GM19328 (cell line): ENCODE measurements around the gene TUBB2B.
"Not testable (repeated sequence)": the region's sequence is repeated elsewhere in the genome, so short reads cannot be mapped to it uniquely, and the experiment has no call there.

Experiments used
- ATAC-seq: cut with Tn5 transposase; IDR thresholded peaks from one replicate; pipeline ENCODE4 v1.9.1; 2021; ENCODE audit warnings: mild to moderate bottlenecking, moderate library complexity; ENCODE audit not compliant: unreplicated experiment

The TUBB2B gene

GRCh38 chr6:3193102-3193849, 34.2 kb downstream of the TUBB2B start:
- ATAC-seq, result no peak

- ATAC-seq, result no peak
These were observed 36.7 kb downstream of the TUBB2B start for GRCh38 chr6:3190779-3191178.

- no peak for ATAC-seq
These were observed 37.4 kb downstream of the TUBB2B start for GRCh38 chr6:3190056-3190455.

GRCh38 chr6:3189192-3189591, 38.3 kb downstream of the TUBB2B start:
- not testable (repeated sequence) for ATAC-seq

- no peak for ATAC-seq
These were observed 39.2 kb downstream of the TUBB2B start for GRCh38 chr6:3188262-3188661.

GRCh38 chr6:3186974-3187382, 40.5 kb downstream of the TUBB2B start:
- no peak for ATAC-seq

GRCh38 chr6:3183066-3183465, 44.4 kb downstream of the TUBB2B start:
- ATAC-seq, result no peak

- ATAC-seq, result no peak
These were observed 46.3 kb downstream of the TUBB2B start for GRCh38 chr6:3181105-3181504.

- not testable (repeated sequence) for ATAC-seq
These were observed 47.5 kb downstream of the TUBB2B start for GRCh38 chr6:3179945-3180344.

- not testable (repeated sequence) for ATAC-seq
These were observed 48.8 kb downstream of the TUBB2B start for GRCh38 chr6:3178666-3179065.

- no peak for ATAC-seq
These were observed 50.7 kb downstream of the TUBB2B start for GRCh38 chr6:3176562-3177355.

- ATAC-seq, result no peak
These were observed 51.6 kb downstream of the TUBB2B start for GRCh38 chr6:3175715-3176402.
